NCI-H524 treated with DMSO at 0.1 percent for 48 hours (cell line): ENCODE measurements around the gene PSME4.
"Not testable (repeated sequence)": the region's sequence is repeated elsewhere in the genome, so short reads cannot be mapped to it uniquely, and the experiment has no call there.

ENCODE experiments used
- DNase-seq: peaks from one replicate; lab custom pipeline; 2025; lab: John Stamatoyannopoulos, UW

Gene PSME4

DNA sequence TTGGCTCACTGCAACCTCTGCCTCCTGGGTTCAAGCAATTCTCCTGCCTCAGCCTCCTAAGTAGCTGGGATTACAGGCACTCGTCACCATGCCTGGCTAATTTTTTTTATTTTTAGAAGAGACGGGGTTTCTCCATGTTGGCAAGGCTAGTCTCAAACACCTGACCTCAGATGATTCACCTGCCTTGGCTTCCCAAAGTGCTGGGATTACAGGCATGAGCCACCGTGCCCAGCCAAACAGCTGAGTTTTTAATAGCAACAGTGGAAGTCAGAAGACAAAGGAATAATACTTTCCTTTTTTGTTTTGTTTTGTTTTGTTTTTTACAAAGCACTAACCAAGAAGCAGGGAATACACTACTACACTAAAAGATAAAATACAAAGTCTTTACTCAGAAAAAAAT, 127.9 kb downstream of the PSME4 start:
- no peak for DNase-seq

DNA sequence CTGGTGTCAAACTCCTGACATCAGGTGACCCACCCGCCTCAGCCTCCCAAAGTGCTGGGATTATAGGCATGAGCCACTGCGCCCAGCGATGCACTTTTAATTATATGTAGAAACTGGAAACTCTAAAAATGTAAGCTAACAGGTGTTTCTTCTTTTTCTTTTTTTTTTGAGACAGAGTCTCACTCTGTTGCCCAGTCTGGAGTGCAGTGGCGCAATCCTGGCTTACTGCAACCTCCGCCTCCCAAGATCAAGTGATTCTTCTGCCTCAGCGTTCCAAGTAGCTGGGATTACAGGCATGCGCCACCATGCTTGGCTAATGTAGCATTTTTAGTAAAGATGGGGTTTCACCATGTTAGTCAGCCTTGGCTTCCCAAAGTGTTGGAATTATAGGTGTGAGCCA, 129.1 kb downstream of the PSME4 start:
- DNase-seq: not testable (repeated sequence)

DNA sequence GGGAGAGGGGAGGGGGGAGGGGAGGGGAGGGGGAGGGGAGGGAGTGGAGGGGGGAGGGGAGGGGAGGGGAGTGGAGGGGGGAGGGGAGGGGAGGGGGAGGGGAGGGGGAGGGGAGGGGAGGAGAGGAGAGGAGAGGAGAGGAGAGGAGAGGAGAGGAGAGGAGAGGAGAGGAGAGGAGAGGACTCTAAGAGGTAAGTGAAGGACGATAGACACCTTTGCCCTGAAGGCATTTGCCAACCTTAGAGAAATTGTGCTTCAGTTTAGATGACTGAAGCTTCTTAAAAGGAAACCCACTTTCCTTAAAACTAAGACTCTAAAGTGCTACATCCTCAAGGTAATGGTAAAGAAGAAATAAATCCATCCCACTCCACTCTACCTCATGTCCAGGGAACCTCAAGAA, 130.2 kb downstream of the PSME4 start:
- DNase-seq: no peak

DNA sequence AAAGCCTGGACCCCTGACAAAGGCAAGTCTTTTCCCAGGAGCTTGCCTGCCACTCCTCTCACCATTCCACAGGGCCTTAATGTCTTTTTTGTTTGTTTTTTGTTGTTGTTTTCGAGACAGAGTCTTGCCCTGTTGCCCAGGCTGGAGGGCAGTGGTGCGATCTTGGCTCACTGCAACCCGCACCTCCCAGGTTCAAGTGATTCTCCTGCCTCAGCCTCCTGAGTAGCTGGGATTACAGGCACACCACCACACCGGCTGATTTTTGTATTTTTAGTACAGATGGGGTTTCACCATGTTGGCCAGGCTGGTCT, 140.9 kb downstream of the PSME4 start:
- not testable (repeated sequence) for DNase-seq

DNA sequence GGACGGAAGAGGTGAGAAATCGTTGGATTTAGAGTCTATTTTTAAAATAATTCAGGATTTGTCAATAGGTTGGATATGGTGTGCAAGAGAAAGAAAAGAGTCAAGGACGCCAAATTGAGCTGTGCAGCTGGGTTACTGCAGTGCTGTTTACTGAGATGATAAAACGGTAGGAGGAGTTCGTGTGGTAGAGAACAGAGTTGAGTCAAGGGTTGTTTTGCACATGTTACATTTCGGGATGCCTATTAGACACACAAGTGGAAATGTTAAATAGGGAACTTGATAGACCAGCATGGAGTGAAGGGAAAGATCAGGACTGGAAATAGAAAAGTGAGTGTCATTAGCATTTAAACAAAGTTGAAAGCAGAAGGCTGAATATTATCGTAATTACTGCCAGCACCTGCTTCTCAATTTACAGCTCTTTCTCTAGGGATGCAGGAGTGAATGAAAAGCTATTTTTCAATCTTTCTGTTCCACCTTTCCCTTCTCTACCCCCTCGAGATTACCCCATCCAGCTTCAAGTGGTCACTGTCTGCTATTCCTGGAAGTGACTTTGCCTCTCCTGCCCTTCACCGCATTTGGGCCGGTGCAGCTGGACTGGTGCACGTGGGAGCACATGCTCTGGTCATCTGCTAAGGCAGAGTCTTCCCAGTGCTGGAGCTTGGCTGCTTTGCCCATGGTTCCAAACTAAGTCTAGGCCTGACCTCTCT, 141.4 kb downstream of the PSME4 start:
- no peak for DNase-seq

DNA sequence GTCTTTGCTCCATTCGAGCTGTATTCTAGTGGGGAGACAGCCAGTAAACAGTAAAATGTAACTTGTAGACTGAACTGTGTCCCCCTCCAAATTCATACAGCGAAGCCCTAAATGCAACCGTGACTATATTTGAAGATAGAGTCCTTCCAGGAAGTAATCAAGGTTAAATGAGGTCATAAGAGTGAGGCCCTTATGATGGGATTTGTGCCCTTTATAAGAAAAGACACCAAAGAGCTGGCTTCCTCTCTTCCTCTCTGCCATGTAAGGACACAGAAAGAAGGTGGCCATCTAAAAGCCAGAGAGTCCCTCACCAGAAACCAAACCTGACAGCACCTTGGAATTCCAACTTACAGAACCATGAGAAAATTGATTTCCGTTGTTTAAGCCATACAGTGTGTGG, 142.5 kb downstream of the PSME4 start:
- DNase-seq: no peak

DNA sequence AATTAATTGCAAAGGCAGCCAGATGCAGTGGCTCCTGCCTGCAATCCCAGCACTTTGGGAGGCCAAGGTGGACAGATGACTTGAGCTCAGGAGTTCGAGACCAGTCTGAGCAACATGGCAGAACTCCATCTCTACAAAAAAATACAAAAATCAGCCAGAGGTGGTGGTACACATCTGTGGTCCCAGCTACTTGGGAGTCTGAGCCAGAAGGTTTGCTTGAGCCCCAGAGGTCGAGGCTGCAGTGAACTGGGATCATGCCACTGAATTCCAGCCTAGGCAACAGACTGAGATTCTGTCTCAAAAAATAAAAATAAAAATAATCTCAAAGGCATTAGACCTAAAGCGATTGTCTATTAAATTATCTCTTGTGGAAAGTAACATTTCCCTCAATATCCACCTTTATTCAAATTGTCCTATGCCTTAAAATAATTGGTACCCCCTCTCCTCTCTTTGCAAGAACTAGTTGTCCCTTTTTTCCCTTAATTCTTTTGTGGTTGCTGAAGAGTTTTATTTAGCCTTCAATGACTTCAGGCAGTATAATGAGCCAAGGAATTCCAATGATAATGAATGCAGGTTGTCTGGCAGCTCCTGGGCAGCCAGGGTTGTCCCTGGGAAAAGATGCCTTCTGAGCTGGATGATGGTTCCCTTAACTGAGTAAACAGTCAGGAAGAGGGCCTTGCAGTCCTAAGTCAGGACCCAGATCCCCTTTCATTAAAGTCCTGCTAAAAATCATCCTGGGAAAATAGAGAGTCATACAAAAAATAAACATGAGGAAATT, 143.2 kb downstream of the PSME4 start:
- no peak for DNase-seq

DNA sequence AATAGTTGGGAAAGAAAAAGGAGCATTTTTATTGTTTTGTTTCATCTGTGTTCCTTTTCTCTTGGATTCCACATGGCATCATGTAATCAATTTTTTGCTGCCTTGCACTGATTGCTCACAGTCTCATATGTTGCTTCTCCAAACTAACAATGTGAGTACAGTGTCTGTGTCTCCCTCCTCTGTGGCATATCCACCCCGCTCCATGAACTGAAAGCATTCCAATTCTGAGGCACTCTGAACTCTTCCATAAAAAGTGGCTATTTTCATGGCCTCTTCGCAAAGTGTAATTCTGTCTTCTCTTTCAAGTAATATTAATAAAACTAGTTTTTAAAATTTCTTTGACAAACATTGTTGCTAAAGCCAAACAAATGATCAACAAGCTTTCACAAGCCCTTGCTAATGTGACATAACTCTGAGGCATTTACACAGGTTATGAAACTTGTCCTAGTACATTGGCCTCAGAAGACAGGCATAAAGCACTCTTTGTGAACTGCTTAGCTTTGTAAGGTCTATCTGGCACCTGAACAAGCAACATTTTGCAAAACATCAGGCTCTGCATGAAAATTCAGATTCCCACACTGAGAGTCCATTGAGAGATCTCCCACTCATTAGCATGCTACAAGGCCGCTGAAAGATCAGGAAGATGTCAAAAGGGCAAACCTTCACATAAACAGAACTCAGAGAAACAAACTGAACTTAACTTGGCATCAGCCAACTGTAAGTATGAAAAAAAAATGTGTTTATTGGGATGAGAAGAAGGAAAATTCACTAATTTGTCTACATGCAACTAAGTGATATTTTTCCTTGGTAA, 144.0 kb downstream of the PSME4 start:
- no peak for DNase-seq

DNA sequence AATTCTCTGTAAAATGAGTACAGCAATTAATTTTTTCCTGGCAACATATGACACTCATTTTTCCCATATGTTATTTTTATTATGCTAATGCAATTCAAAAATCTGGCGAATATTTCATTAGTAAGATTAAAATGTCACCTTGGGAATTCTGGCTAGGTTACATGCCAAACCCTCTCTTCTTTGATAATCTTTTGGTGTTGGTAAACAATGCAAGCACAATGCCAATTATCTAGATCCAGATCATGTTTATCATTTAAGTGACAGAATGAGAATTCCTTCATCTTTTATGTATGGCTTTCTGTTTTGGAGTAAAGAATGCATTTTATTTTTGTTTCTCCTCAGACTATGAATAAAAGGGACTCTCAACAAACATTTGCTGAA, 144.8 kb downstream of the PSME4 start:
- no peak for DNase-seq

DNA sequence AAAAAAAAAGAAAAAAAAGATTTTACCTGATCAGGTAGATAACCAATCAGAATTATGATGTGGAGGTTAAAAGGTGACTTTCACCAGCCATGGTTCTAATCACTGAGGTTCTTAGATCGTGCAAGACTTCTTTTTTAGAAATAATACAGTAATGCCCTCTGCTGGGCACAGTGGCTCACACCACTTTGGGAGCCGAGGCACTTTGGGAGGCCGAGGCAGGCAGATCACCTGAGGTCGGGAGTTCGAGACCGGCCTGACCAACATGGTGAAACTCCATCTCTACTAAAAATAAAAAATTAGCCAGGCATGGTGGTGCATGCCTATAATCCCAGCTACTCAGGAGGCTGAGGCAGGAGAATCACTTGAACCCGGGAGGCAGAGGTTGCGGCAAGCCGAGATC, 147.2 kb downstream of the PSME4 start:
- DNase-seq: not testable (repeated sequence)

DNA sequence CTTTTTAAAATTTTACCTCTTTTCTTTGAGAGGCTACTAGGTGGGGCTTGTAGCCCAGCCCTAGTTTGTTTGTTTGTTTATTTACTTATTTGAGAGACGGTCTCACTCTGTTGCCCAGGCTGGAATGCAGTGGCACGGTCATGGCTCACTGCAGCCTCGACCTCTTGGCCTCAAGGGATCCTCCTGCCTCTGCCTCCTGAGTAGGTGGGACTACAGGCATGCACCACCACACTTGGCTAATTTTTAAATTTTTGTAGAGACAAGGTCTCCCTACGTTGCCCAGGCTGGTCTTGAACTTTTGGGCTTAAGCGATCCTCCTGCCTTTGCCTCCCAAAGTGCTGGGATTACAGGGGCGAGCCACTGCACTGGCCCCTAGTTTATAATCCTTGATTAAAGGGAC, 149.0 kb downstream of the PSME4 start:
- no peak for DNase-seq

DNA sequence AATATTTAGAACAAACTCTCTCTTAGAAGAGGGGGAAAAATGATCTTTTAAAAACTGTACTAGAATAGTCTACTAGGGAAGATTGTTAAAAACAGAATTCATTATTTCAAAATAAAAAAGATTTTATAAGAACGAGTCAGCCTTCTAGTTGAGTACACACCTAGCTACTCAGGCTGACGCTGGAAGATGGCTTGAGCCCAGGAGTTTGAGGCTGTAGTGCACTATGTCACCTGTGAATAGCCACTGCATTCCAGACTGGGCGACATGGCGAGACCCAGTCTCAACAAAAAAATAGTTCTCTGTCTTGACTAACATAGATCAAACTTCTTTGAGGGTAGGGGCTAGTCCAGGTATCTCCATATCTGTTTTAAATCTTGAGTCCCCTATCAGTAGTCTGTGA, 150.1 kb downstream of the PSME4 start:
- no peak for DNase-seq

DNA sequence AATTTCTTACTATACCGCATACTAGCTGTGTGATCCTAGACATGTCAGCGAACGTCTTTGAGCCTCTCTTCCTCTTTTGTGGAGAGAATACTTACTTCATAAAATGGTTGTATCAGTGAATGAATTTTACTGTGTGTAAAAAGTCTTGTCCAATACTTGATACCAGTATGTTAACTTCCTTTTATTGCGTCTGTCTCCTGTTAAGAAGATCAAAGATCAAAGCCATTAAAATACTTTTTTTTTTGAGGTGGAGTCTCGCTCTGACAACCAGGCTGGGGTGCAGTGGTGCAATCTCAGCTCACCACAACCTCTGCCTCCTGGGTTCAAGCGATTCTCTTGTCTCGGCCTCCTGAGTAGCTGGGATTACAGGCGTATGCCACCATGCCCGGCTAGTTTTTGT, 150.7 kb downstream of the PSME4 start:
- no peak for DNase-seq

DNA sequence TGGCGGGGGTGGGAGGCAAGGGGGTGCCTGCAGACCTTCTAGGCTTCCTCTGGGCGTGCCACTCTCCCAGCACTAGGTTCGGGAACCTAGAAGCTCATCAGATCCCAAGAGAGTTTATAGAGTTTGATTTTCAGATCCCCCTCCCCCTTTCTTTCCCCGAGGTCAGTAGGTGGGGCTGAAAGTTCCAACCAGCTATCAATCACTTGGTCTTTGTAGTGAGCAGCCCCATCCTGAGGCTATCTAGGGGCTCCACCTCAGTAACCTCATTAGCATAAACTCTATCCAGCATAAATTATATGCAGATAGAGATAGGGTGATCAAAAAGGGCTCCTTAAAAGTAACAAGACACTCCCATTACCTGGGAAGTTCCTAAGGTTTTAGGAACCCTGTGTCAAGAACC, 151.2 kb downstream of the PSME4 start:
- no peak for DNase-seq

DNA sequence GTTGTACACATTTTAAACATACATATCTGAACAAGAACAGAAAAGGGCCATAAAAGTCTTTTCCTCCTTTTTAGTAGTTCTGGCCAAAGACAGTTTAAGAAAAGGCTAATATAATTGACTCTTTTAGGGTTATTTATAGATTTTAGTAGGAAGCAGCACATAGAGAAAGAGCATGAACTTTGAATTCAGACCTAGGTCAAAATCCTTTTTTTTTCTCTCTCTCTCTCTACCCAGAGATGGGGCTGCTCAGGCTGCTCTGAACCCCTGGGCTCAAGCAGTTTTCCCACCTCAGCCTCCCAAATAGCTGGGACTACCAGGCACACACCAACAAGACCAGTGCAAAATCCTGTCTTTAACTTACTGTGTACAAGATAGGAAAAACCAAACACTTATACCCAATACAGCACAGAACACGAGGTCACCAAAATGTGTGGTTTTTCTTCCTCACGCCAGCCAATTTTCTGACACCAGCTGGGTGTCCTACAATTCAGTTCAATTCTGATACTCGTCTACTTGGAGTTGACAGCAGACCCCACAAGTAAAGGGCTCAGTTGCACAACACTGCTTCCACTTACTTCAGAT, 151.8 kb downstream of the PSME4 start:
- no peak for DNase-seq
